ENCODE measurements around the gene GAREM1.

- TF ChIP-seq CTCF (IDR thresholded peaks at IDR 0.05) (no peak), POLR2A (IDR thresholded peaks at IDR 0.05) (no peak)
Observed at GRCh38 chr18:32454593-32454992, 16.1 kb downstream of the GAREM1 start.
